HG02981 (cell line): ENCODE measurements around the gene IRAG1.
A peak's percentile ranks its signal among the peaks of the same experiment; 100 is the strongest.

Experiments
- ATAC-seq: cut with Tn5 transposase; IDR thresholded peaks from one replicate; pipeline ENCODE4 v1.9.1; 2021; ENCODE audit warnings: mild to moderate bottlenecking, moderate library complexity; ENCODE audit not compliant: unreplicated experiment

Gene IRAG1

GRCh38 chr11:10670099-10670498 is 23.5 kb downstream of the IRAG1 start:
- no peak for ATAC-seq

- ATAC-seq = no peak
Observed at GRCh38 chr11:10669258-10670033, 24.1 kb downstream of the IRAG1 start.

- no peak for ATAC-seq
Observed at GRCh38 chr11:10667521-10667885, 26.1 kb downstream of the IRAG1 start.

- ATAC-seq = no peak
Observed at GRCh38 chr11:10666556-10667520, 26.7 kb downstream of the IRAG1 start.

- ATAC-seq = no peak
Observed at GRCh38 chr11:10664496-10664895, 29.1 kb downstream of the IRAG1 start.

GRCh38 chr11:10663990-10664389 is 29.6 kb downstream of the IRAG1 start:
- no peak for ATAC-seq

- no peak for ATAC-seq
Observed at GRCh38 chr11:10663365-10663764, 30.2 kb downstream of the IRAG1 start.

GRCh38 chr11:10660323-10660722 is 33.2 kb downstream of the IRAG1 start:
- no peak for ATAC-seq

- no peak for ATAC-seq
Observed at GRCh38 chr11:10659339-10660216, 34.0 kb downstream of the IRAG1 start.

- no peak for ATAC-seq
Observed at GRCh38 chr11:10658621-10659338, 34.8 kb downstream of the IRAG1 start.

GRCh38 chr11:10657308-10658271 is 36.0 kb downstream of the IRAG1 start:
- peak; percentile 53 for ATAC-seq

- ATAC-seq = no peak
Observed at GRCh38 chr11:10655943-10656576, 37.5 kb downstream of the IRAG1 start.

GRCh38 chr11:10655227-10655626 is 38.3 kb downstream of the IRAG1 start:
- ATAC-seq = no peak

- no peak for ATAC-seq
Observed at GRCh38 chr11:10654811-10655150, 38.8 kb downstream of the IRAG1 start.

GRCh38 chr11:10653946-10654810 is 39.4 kb downstream of the IRAG1 start:
- ATAC-seq = no peak

- no peak for ATAC-seq
Observed at GRCh38 chr11:10653261-10653660, 40.3 kb downstream of the IRAG1 start.

GRCh38 chr11:10651656-10652361 is 41.7 kb downstream of the IRAG1 start:
- no peak for ATAC-seq
